ENCODE results near the gene TAC4. TPM values are rescaled to one million over a fixed set of nuclear protein-coding genes. Genes with fewer than 3 reads are reported as not detected.

TAC4 gene
- total and polyA plus RNA-seq, 10 donors, result not detected

DNA sequence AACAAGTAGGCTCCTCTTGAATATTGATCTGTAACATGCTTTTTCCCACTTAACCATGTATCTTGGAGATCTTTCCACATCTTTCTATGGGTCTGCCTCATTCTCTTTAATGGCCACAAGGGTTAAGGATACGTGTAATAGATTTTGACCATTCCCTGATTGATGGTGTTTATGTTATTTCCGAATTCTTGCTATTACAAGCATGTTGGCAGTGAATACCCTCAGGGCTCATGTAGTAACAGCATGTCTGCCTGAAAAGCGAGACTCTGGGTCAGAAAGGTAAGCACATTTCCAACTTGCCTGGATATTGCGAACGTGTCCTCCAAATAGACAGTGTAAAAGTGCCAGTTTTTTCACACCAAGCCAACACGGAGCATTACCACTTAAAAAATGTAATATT is 5.0 kb downstream of the TAC4 start:
- intact Hi-C loops (cut with DNase I; ENCODE audit: low total_unique reads), result loop anchor here (10.0 kb wide), 1 partner anchor 48 kb away; no protein-coding TSS in a partner anchor
- peaks cover 0 to 40% (median 18%) of the 10 kb centered on the region in 6 donors for H3K4me1 ChIP-seq
- H3K27me3 ChIP-seq (replicated peaks in 1 of 7), result no peaks in the 10 kb centered on the region
- peak overlapping the region in 1 of 8 donors; percentile 3 for H3K27ac ChIP-seq
- peaks cover 0 to 39% (median 0%) of the 10 kb centered on the region in 6 donors for H3K36me3 ChIP-seq
- H3K4me3 ChIP-seq, result no peak overlapping the region
- no peak for TF ChIP-seq POLR2A (IDR thresholded peaks at IDR 0.05)
- no peak for TF ChIP-seq POLR2AphosphoS5 (IDR thresholded peaks at IDR 0.05)
- TF ChIP-seq, protein P1, sequence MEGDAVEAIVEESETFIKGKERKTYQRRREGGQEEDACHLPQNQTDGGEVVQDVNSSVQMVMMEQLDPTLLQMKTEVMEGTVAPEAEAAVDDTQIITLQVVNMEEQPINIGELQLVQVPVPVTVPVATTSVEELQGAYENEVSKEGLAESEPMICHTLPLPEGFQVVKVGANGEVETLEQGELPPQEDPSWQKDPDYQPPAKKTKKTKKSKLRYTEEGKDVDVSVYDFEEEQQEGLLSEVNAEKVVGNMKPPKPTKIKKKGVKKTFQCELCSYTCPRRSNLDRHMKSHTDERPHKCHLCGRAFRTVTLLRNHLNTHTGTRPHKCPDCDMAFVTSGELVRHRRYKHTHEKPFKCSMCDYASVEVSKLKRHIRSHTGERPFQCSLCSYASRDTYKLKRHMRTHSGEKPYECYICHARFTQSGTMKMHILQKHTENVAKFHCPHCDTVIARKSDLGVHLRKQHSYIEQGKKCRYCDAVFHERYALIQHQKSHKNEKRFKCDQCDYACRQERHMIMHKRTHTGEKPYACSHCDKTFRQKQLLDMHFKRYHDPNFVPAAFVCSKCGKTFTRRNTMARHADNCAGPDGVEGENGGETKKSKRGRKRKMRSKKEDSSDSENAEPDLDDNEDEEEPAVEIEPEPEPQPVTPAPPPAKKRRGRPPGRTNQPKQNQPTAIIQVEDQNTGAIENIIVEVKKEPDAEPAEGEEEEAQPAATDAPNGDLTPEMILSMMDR (IDR thresholded peaks at IDR 0.05 in 8 of 11, conservative IDR thresholded peaks at IDR 0.05 in 3 of 11), result no peak
- H3K9me3 ChIP-seq, result no peaks in the 10 kb centered on the region
- 90 to 94% (median 92%) methylated on average over 6 of the region's 6 CpGs for WGBS, 5 donors
- no peak for DNase-seq

DNA sequence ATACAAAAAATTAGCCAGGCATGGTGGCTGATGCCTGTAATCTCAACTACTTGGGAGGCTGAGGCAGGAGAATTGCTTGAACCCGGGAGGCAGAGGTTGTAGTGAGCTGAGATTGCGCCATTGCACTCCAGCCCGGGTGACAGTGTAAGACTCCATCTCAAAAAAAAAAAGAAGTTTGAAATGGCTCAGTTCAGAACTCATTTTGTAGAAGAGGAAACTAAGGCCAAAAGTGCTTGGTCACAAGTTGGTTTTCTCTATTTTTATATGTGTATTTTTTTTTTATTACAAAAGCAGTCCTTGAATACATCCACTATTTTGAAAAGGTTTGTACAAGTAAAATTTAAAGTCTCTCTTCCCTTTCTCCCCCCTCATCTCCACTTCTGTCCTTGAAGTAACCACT is 5.5 kb downstream of the TAC4 start:
- Histone ChIP-seq H3K9me3 (no peaks in the 10 kb centered on the region), H3K27me3 (replicated peaks in 1 of 7) (no peaks in the 10 kb centered on the region), H3K27ac (peak overlapping the region in 1 of 8 donors; percentile 3), H3K4me1 (peaks cover 0 to 44% (median 18%) of the 10 kb centered on the region in 6 donors), H3K36me3 (peaks cover 0 to 41% (median 0%) of the 10 kb centered on the region in 6 donors), H3K4me3 (no peak overlapping the region)
- 44 to 59% (median 48%) methylated on average over 3 of the region's 3 CpGs for WGBS, 5 donors
- DNase-seq, result no peak
- no peak for TF ChIP-seq POLR2A (IDR thresholded peaks at IDR 0.05)
- TF ChIP-seq, protein P1 (IDR thresholded peaks at IDR 0.05 in 8 of 11, conservative IDR thresholded peaks at IDR 0.05 in 3 of 11), result no peak
- no peak for TF ChIP-seq POLR2AphosphoS5 (IDR thresholded peaks at IDR 0.05)
- intact Hi-C loops (cut with DNase I; ENCODE audit: low total_unique reads), result loop anchor here (10.0 kb wide), 1 partner anchor 48 kb away; no protein-coding TSS in a partner anchor

DNA sequence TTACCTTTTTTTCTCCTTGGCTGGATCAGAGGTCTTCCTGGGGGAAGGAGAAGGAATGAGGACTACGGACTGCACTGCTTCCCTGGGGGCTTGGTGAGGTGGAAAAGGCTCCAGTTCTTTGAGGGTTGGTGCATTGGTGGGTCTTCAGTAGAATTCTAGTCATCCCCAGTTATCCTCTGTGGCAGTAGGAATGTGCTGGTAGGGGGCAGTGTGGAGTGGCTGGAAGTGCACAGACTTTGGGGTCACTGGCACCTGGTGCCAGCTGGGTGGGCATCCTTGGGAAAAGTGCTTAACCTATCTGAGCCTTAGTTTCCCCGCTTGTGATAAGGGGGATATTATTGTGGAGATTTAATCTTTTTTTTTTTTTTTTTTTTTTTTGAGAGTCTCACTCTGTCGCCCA is 6.3 kb downstream of the TAC4 start:
- H3K27me3 ChIP-seq (replicated peaks in 1 of 7), result no peaks in the 10 kb centered on the region
- H3K4me3 ChIP-seq, result no peak overlapping the region
- no peaks in the 10 kb centered on the region for H3K9me3 ChIP-seq
- no peak overlapping the region for H3K27ac ChIP-seq
- no peak for DNase-seq
- 91 to 100% (median 100%) methylated on average over 2 to 3 of the region's 3 CpGs for WGBS, 5 donors
- intact Hi-C loops (cut with DNase I; ENCODE audit: low total_unique reads), result loop anchor here (10.0 kb wide), 1 partner anchor 47 kb away; no protein-coding TSS in a partner anchor
- TF ChIP-seq POLR2AphosphoS5 (IDR thresholded peaks at IDR 0.05), result no peak
- TF ChIP-seq POLR2A (IDR thresholded peaks at IDR 0.05), result no peak
- TF ChIP-seq, protein P1 (IDR thresholded peaks at IDR 0.05 in 8 of 11, conservative IDR thresholded peaks at IDR 0.05 in 3 of 11), result no peak
- peaks cover 0 to 44% (median under 1%) of the 10 kb centered on the region in 6 donors for H3K36me3 ChIP-seq
- H3K4me1 ChIP-seq, result peaks cover 4 to 45% (median 24%) of the 10 kb centered on the region in 6 donors

DNA sequence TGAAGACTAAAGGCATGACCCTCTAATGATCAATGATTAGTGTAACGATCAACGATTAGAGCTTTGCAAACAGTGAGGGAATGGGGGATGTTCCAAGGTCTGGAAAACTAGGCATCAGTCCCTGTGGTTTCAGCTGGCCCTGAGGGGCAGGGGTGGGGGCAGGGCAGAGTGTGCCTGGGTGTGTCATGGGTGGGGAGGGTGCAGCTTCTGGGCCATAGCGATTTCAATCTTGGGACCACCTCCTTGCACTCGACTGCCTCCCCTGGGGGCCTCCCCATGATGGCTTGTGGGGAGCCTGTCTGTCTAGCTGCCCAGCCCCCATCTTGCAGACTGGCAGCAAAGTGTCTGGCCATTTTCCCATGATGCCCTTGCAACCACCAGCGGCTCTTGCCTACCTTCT is 8.4 kb downstream of the TAC4 start:
- no peaks in the 10 kb centered on the region for H3K27me3 ChIP-seq (replicated peaks in 1 of 7)
- 78 to 88% (median 85%) methylated on average over 5 of the region's 5 CpGs for WGBS, 5 donors
- no peak for TF ChIP-seq POLR2AphosphoS5 (IDR thresholded peaks at IDR 0.05)
- TF ChIP-seq POLR2A (IDR thresholded peaks at IDR 0.05), result no peak
- TF ChIP-seq, protein P1 (IDR thresholded peaks at IDR 0.05 in 8 of 11, conservative IDR thresholded peaks at IDR 0.05 in 3 of 11), result no peak
- intact Hi-C loops (cut with DNase I; ENCODE audit: low total_unique reads), result no loop called here
- H3K4me1 ChIP-seq, result peaks cover 10 to 43% (median 23%) of the 10 kb centered on the region in 6 donors
- no peak overlapping the region for H3K27ac ChIP-seq
- no peaks in the 10 kb centered on the region for H3K9me3 ChIP-seq
- DNase-seq, result no peak
- H3K36me3 ChIP-seq, result peaks cover 0 to 44% (median 4%) of the 10 kb centered on the region in 6 donors
- H3K4me3 ChIP-seq, result no peak overlapping the region
